Esophagus squamous epithelium (tissue), 4 donors: Measurements from ENCODE around the gene PKP1.

Experiments used
- POLR2A ChIP-seq, 4 donors: fragments of 450-650 bp; IDR thresholded peaks; one replicate each; pipeline ENCODE4 v1.6.1; 2017; ENCODE audit warnings: antibody characterized with exemption in 4 of 4, mild to moderate bottlenecking in 4 of 4, moderate library complexity in 3 of 4
- TF ChIP-seq, protein P1 (sequence below), 6 experiments: fragments of 450-650 bp in 4 of 6; fragments of 200-600 bp in 2 of 6; sonication (generic) in 2 of 6; IDR thresholded peaks; one replicate each; pipeline ENCODE4 v1.5.1; 2016 to 2019; ENCODE audit warnings: antibody characterized with exemption in 6 of 6, mild to moderate bottlenecking in 4 of 6, moderate library complexity in 4 of 6

DNA sequence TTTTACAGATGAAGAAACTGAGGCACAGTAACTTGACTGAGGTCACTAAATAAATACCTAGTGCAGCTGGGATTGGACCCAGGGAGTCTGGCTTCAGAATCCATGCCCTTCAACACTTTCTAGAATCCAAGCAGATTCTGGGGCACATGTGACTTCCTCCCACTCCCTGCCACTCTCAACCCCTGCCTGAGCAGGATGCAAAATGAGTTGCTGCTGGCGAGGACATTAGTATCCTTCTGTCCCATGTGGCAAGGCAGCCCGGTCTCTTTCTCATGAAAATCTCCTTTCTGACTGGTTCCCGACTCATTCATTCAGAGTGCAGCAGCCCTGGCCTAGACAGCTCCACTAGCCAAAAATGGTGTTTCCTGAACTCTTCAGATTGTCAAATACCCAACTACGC, 65.8 kb downstream of the PKP1 start:
- TF ChIP-seq, protein P1, sequence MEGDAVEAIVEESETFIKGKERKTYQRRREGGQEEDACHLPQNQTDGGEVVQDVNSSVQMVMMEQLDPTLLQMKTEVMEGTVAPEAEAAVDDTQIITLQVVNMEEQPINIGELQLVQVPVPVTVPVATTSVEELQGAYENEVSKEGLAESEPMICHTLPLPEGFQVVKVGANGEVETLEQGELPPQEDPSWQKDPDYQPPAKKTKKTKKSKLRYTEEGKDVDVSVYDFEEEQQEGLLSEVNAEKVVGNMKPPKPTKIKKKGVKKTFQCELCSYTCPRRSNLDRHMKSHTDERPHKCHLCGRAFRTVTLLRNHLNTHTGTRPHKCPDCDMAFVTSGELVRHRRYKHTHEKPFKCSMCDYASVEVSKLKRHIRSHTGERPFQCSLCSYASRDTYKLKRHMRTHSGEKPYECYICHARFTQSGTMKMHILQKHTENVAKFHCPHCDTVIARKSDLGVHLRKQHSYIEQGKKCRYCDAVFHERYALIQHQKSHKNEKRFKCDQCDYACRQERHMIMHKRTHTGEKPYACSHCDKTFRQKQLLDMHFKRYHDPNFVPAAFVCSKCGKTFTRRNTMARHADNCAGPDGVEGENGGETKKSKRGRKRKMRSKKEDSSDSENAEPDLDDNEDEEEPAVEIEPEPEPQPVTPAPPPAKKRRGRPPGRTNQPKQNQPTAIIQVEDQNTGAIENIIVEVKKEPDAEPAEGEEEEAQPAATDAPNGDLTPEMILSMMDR (IDR thresholded peaks at IDR 0.05): no peak
- TF ChIP-seq POLR2A (IDR thresholded peaks at IDR 0.05): no peak
